NCI-H2081 treated with DMSO at 0.1 percent for 48 hours (cell line): ENCODE data around the gene SCIN.

Experiments used
- DNase-seq: peaks from one replicate; lab custom pipeline; 2025; lab: John Stamatoyannopoulos, UW

The SCIN gene

GRCh38 chr7:12569673-12570072 is 847 bp upstream of the SCIN start:
- no peak for DNase-seq

- DNase-seq = no peak
These were observed 369 bp upstream of the SCIN start for GRCh38 chr7:12570168-12570533.

- no peak for DNase-seq
These were observed 1.2 kb downstream of the SCIN start for GRCh38 chr7:12571691-12572090.

GRCh38 chr7:12572941-12573575 is 2.5 kb downstream of the SCIN start:
- DNase-seq = no peak

- no peak for DNase-seq
These were observed 3.4 kb downstream of the SCIN start for GRCh38 chr7:12573885-12574284.

GRCh38 chr7:12578930-12579640 is 8.6 kb downstream of the SCIN start:
- DNase-seq = no peak

- no peak for DNase-seq
These were observed 11.4 kb downstream of the SCIN start for GRCh38 chr7:12581897-12582296.

GRCh38 chr7:12582362-12582761 is 11.8 kb downstream of the SCIN start:
- DNase-seq = no peak

GRCh38 chr7:12583176-12583575 is 12.7 kb downstream of the SCIN start:
- no peak for DNase-seq

- DNase-seq = no peak
These were observed 13.4 kb downstream of the SCIN start for GRCh38 chr7:12583922-12584321.

GRCh38 chr7:12584930-12585329 is 14.4 kb downstream of the SCIN start:
- DNase-seq = no peak

- no peak for DNase-seq
These were observed 15.8 kb downstream of the SCIN start for GRCh38 chr7:12586271-12586670.

- DNase-seq = no peak
These were observed 17.9 kb downstream of the SCIN start for GRCh38 chr7:12588259-12588904.

GRCh38 chr7:12590559-12590958 is 20.0 kb downstream of the SCIN start:
- no peak for DNase-seq

GRCh38 chr7:12594122-12594897 is 23.8 kb downstream of the SCIN start:
- DNase-seq = no peak

- DNase-seq = no peak
These were observed 24.6 kb downstream of the SCIN start for GRCh38 chr7:12595148-12595547.

GRCh38 chr7:12596225-12596790 is 25.8 kb downstream of the SCIN start:
- no peak for DNase-seq

GRCh38 chr7:12601302-12601869 is 30.9 kb downstream of the SCIN start:
- DNase-seq = no peak

- DNase-seq = peak; percentile 98
These were observed 36.6 kb downstream of the SCIN start for GRCh38 chr7:12607134-12607533.

- DNase-seq = no peak
These were observed 39.0 kb downstream of the SCIN start for GRCh38 chr7:12609561-12609960.

GRCh38 chr7:12610899-12611298 is 40.4 kb downstream of the SCIN start:
- no peak for DNase-seq

- no peak for DNase-seq
These were observed 42.1 kb downstream of the SCIN start for GRCh38 chr7:12612622-12613021.
